MM.1S (cell line): ENCODE results near the gene RAB3IL1.

Experiments
- CTCF ChIP-seq: fragments of 300-600 bp; sonication (generic); IDR thresholded peaks from 2 replicates; pipeline ENCODE4 v1.5.1; 2016; ENCODE audit warnings: antibody characterized with exemption, low read length, mixed read lengths
- EZH2phosphoT487 ChIP-seq: fragments of 300-600 bp; sonication (generic); IDR thresholded peaks from 2 replicates; pipeline ENCODE4 v1.6.1; 2018; ENCODE audit warnings: antibody characterized with exemption, low read length

GRCh38 chr11:61888590-61888989, 28.8 kb downstream of the RAB3IL1 start:
- no peak for TF ChIP-seq CTCF
- TF ChIP-seq EZH2phosphoT487, result no peak
